Endothelial cell (in vitro differentiated cells): ENCODE measurements around the gene JAKMIP2. TPM values are rescaled to one million over a fixed set of nuclear protein-coding genes. Genes with fewer than 3 reads are reported as not detected.
A peak's percentile ranks its signal among the peaks of the same experiment; 100 is the strongest.

Source experiments
- DNase-seq: peaks from one replicate; pipeline ENCODE4 v3.0.0; 2021; ENCODE audit warnings: low spot score
- H3K27ac Mint-ChIP-seq: one replicate; pipeline ENCODE4 v1.8.0; 2021; ENCODE audit warnings: mixed read lengths, inconsistent platforms; ENCODE audit not compliant: unreplicated experiment
- H3K27me3 Mint-ChIP-seq: one replicate; pipeline ENCODE4 v1.8.0; 2021; ENCODE audit warnings: mild to moderate bottlenecking, moderate library complexity, mixed read lengths, inconsistent platforms; ENCODE audit not compliant: unreplicated experiment
- H3K36me3 Mint-ChIP-seq: one replicate; pipeline ENCODE4 v1.8.0; 2021; ENCODE audit warnings: mild to moderate bottlenecking, low read depth, mixed read lengths, inconsistent platforms; ENCODE audit not compliant: unreplicated experiment
- H3K4me1 Mint-ChIP-seq: one replicate; pipeline ENCODE4 v1.8.0; 2021; ENCODE audit warnings: mild to moderate bottlenecking, mixed read lengths, inconsistent platforms; ENCODE audit not compliant: unreplicated experiment
- H3K4me3 Mint-ChIP-seq: one replicate; pipeline ENCODE4 v1.8.0; 2021; ENCODE audit warnings: mild to moderate bottlenecking, mixed read lengths, inconsistent platforms; ENCODE audit not compliant: unreplicated experiment
- H3K9me3 Mint-ChIP-seq: one replicate; pipeline ENCODE4 v1.8.0; 2021; ENCODE audit warnings: mixed read lengths, inconsistent platforms; ENCODE audit not compliant: unreplicated experiment
- total RNA-seq: library from RNA; stranded (reverse); fragmentation: NEBNext Ultra II Directional; extraction: Animal tissue kit (Norgen Biotek cat#: 25700); gene quantifications from one replicate; pipeline ENCODE4 v1.2.1, GENCODE V29; 2021; ENCODE audit not compliant: unreplicated experiment
- TF ChIP-seq, protein P1 (sequence below): fragments of 200-600 bp; sonication (generic); IDR thresholded peaks from one replicate; pipeline ENCODE4 v1.5.0; 2021; ENCODE audit warnings: antibody characterized with exemption; ENCODE audit not compliant: unreplicated experiment

The JAKMIP2 gene
- total RNA-seq, 1 donor from 2014 or later: 4.3 TPM

DNA sequence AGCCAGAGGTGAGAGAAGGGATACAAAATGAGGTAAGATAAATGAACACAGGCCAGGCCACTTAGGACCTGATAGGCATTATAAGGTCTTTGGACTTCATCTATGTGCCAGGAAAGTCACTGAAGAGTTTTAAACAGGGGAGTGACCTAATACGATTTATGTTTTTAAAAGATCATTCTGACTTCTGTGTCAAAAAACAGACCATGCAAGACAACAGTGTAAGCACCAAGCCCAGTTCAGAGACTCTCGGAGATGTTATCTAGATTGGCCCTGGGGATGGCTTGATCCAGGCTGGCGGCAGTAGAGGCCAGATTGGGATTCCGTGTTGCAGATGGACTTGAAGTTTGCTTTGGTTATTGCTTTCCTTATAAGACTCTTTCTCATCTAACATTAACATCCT is 229.6 kb downstream of the JAKMIP2 start:
- no peak overlapping the region for H3K27ac Mint-ChIP-seq
- TF ChIP-seq, protein P1, sequence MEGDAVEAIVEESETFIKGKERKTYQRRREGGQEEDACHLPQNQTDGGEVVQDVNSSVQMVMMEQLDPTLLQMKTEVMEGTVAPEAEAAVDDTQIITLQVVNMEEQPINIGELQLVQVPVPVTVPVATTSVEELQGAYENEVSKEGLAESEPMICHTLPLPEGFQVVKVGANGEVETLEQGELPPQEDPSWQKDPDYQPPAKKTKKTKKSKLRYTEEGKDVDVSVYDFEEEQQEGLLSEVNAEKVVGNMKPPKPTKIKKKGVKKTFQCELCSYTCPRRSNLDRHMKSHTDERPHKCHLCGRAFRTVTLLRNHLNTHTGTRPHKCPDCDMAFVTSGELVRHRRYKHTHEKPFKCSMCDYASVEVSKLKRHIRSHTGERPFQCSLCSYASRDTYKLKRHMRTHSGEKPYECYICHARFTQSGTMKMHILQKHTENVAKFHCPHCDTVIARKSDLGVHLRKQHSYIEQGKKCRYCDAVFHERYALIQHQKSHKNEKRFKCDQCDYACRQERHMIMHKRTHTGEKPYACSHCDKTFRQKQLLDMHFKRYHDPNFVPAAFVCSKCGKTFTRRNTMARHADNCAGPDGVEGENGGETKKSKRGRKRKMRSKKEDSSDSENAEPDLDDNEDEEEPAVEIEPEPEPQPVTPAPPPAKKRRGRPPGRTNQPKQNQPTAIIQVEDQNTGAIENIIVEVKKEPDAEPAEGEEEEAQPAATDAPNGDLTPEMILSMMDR: no peak

DNA sequence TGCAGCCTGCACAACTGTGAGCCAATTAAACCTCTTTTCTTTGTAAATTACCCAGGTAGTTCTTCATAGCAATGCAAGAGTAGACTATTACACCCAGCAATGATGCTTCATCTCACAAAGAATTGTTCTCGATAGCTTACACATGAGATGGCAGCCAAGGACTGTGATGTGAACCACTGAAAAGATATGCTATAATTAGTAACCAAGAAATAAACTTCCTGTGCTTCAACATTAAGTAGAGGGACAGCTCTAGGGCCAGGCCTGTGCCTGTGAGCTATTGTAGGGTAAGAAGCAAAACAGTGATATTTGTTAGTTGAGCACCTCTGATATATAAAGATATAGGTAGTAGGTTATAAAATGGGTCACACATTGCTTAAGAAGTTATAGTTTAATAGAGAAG is 230.9 kb downstream of the JAKMIP2 start:
- H3K36me3 Mint-ChIP-seq: no peaks in the 10 kb centered on the region
- peak overlapping the region; percentile 44 for H3K4me3 Mint-ChIP-seq
- DNase-seq: no peak
- H3K27me3 Mint-ChIP-seq: no peaks in the 10 kb centered on the region
- H3K4me1 Mint-ChIP-seq: peaks cover 23% of the 10 kb centered on the region
- H3K27ac Mint-ChIP-seq: peak overlapping the region; percentile 22
- no peaks in the 10 kb centered on the region for H3K9me3 Mint-ChIP-seq
- TF ChIP-seq, protein P1: no peak

More for the DNA sequence above, 229.6 kb downstream of the JAKMIP2 start:
- H3K36me3 Mint-ChIP-seq: no peaks in the 10 kb centered on the region
- H3K4me1 Mint-ChIP-seq: peaks cover 23% of the 10 kb centered on the region
- no peaks in the 10 kb centered on the region for H3K9me3 Mint-ChIP-seq
- no peak overlapping the region for H3K4me3 Mint-ChIP-seq
- no peak for DNase-seq
- no peaks in the 10 kb centered on the region for H3K27me3 Mint-ChIP-seq

DNA sequence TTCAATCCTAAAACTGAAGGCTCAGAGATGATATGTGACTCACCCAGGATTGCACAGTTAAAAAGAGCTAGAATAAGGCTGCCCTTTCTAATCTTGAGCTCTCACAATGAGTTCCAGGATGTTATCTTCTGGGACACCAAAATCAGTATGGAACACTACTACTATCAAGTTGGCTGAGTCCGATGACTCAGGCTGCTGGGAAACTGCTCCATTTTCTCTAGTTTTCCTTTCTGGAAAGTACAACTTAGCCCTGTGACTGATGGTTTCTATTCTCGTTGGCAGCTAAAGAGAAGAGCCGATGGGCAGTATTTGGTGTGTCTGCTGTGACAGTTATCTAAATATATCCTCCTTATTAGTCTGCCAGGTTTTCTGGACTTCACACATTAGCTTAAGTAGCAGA is 234.8 kb downstream of the JAKMIP2 start:
- Mint-ChIP-seq H3K9me3 (no peaks in the 10 kb centered on the region), H3K4me1 (peaks cover 19% of the 10 kb centered on the region), H3K27ac (no peak overlapping the region), H3K4me3 (no peak overlapping the region), H3K36me3 (no peaks in the 10 kb centered on the region), H3K27me3 (no peaks in the 10 kb centered on the region)
- TF ChIP-seq, protein P1: no peak
- DNase-seq: no peak

DNA sequence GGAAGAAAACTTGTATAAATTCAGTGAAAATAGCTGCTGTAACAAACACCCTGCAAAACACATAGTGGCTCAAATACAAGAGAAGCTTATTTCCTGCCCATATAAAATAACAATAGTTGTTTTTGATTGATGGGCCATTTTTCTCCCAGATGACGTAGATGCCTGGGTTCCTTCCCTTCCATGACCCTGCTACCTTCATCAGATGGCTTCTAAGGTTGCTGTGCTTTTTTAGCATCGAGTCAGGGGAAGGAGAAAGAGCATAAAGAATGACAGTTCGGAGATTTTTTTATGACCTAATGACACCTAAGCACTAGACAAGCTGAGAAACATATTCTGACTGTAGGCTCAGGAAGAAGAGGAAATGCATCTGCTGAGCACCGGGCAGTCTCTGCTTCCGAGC is 238.0 kb downstream of the JAKMIP2 start:
- TF ChIP-seq, protein P1: no peak
- H3K36me3 Mint-ChIP-seq: no peaks in the 10 kb centered on the region
- no peak overlapping the region for H3K4me3 Mint-ChIP-seq
- peaks cover 2% of the 10 kb centered on the region for H3K4me1 Mint-ChIP-seq
- no peaks in the 10 kb centered on the region for H3K27me3 Mint-ChIP-seq
- no peak overlapping the region for H3K27ac Mint-ChIP-seq
- no peaks in the 10 kb centered on the region for H3K9me3 Mint-ChIP-seq
- DNase-seq: no peak

DNA sequence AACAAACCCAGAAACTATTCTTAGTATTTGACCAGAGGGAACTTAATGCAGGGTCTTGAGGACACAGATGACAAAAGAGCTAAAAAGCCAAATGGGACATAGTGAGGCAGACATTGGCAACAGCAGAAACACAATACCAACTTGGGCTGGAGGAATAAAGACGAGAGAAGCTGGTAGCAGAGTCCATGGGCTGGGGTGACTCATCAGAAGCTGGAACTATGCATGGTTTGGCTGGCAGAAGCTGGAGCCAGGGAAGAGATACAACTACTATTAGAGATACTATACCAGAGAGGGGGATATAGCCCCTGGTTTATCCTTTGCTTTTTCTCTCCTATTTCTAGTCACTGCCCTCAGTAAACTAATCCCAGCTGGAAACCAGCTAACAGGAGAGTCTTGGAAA is 243.5 kb downstream of the JAKMIP2 start:
- Mint-ChIP-seq H3K4me3 (no peak overlapping the region), H3K27ac (no peak overlapping the region), H3K9me3 (no peaks in the 10 kb centered on the region), H3K27me3 (no peaks in the 10 kb centered on the region), H3K36me3 (no peaks in the 10 kb centered on the region), H3K4me1 (no peaks in the 10 kb centered on the region)
- no peak for DNase-seq
- TF ChIP-seq, protein P1: no peak
